HG03457 (cell line): ENCODE measurements around the gene TBC1D8.
A peak's percentile ranks its signal among the peaks of the same experiment; 100 is the strongest.

Experiments
- ATAC-seq: cut with Tn5 transposase; IDR thresholded peaks from one replicate; pipeline ENCODE4 v1.9.1; 2021; ENCODE audit warnings: moderate number of reproducible peaks; ENCODE audit not compliant: unreplicated experiment

TBC1D8 gene

DNA sequence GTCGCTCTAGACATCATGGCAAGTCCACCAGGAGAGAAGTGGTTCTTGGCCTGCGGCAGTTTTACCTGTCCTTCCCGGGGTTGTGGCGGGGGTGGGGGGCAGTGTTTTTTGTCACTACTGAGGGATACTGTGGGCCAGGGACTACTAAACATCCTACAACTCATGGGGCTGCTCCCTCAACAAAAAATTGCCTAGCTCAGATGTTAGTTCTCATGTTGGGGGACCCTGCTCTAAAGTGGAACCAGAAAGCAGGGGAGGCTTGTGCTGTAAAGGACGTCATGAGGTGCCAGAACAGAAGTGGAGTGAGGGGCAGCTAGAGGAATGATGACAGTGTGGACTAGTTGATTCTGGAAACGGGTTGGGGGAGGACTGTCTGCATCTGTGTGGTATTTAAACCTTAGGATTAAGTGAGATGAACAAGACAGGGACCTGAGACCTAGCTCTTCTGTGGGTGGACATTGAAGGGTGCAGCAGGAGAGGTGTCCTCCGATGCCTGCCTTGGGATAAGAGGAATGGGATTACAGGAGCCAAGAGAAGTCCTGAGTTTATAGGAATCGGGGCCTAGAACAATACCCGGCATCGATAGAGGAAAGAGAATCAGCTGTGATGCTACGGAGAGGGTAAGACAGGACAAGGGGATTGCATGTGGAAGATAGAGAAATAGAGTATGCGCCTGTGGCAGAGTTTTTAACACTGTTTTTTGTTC is 146.4 kb downstream of the TBC1D8 start:
- no peak for ATAC-seq

DNA sequence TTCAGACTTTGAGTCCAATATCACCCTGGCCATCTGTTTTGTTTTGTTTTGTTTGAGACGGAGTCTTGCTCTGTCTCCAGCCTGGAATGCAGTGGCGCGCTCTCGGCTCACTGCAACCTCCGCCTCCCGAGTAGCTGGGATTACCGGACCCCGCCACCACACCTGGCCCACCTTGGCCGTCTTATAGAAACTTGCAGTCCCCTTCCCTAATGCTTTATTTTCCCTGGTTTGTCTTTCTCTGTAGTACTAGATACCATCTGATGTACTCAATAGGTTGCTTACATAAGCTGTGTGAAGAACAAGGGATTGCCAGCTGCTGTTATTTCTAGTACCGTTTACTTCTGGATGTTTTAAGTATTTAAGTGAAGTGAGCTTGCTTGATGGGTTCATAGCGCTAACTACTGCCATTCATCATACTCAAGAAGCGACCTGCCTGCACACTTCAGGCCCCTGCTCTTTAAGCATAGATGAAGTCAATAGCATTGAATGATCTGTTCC is 147.9 kb downstream of the TBC1D8 start:
- no peak for ATAC-seq

DNA sequence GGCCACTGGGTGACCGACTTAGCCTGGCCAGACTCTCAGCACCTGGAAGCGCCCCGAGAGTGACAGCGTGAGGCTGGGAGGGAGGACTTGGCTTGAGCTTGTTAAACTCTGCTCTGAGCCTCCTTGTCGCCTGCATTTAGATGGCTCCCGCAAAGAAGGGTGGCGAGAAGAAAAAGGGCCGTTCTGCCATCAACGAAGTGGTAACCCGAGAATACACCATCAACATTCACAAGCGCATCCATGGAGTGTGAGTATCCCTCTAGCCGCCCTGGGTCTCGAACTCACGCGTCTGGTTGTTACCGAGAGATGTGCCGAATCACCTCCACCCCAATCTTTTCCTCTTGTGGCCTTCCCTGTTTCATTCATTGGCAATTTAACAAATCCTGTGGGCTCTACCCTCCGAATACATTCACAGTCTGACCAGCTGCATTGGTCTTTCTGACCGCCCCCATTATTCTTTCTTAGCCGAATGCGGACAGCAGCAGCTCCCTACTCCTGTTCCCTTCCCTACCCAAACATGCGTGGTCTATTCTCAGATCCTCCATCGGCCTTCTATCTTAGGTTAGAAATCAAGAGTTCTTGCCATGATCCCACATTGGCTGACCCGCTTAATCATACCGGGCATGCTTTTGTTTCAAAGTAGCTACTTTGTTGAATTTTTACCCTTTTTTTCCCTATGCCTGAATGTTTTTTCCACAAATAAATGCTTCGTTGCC is 148.5 kb downstream of the TBC1D8 start:
- ATAC-seq, result peak; percentile 6

DNA sequence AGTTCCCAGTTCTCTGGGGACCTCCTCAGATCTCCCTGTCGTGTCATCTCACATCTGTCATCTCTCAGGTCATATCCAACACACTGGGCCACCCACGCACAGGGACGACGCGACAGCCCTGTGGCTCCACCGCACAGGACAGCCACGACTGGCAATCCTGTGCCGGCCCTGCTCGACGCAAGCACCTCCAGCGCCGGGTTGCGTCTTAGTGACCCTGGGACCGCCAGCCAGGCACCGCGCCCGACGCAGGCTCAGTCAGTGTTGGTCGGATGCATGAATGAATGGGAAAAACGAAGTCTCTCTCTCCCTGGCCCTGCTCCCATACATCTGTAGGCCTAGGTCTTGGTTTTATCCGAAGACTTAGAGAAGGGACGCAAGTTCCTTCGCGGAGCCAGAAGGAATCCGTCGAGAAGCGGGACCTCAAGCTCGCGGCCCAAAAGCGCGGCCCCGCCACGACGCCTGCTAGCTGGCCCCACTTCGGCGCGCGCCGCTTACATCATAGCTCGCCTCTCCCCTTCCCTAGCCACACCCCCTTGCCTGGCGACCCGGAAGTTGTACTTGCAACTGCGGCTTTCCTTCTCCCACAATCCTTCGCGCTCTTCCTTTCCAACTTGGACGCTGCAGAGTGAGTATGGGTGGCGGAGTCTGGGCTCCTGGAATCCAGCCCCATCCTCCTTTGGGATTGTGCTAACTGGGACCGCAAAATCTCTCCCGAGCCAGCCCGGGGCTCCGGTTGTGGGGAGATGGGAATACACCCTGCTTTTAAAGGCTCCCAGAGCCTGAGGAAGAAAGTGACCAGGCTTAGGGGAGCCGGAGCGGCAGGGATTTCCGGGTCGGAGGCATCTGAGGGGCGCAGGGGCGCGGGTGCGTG is 149.3 kb downstream of the TBC1D8 start, which contains the start of gene RPL31:
Gene RPL31 (plus strand): TSS at position 599 of the 871 bp plus-strand sequence. CDS start 413 bp downstream, outside the sequence.
- peak; percentile 96 for ATAC-seq

DNA sequence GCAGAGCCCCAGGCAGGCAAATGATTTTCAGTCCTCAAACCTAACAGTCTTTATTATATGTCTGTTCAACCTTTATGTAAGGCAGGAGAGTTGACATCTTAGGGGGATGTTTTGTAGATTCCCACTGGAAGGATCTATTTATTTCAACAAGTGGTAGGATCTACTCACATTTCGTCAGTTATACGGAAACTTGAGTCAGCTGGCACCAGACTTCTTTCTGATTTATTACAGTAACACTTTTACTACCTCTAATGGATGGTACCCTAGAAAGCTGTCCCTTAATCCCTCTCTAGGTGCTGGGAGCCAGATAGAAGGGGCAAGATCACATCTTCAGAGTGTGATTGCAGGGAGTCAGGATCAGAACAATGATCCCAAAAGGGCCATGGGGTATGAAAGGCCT is 151.2 kb downstream of the TBC1D8 start:
- ATAC-seq, result no peak

DNA sequence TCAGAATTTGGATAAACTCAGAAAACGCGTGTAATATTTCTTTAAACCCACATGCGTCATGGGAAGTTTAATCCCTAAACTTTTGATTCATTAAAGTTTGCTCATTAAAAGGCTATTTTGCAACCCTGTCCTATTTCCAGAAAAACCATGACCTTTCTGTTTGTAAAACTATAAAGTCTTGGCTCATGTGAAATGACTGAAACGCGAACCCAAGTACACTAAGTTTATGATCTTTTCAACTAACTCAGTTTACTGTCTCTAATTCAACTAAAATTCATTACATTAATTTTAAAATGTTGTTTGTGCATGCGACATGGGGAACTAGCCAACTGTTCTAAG is 153.0 kb downstream of the TBC1D8 start:
- no peak for ATAC-seq

DNA sequence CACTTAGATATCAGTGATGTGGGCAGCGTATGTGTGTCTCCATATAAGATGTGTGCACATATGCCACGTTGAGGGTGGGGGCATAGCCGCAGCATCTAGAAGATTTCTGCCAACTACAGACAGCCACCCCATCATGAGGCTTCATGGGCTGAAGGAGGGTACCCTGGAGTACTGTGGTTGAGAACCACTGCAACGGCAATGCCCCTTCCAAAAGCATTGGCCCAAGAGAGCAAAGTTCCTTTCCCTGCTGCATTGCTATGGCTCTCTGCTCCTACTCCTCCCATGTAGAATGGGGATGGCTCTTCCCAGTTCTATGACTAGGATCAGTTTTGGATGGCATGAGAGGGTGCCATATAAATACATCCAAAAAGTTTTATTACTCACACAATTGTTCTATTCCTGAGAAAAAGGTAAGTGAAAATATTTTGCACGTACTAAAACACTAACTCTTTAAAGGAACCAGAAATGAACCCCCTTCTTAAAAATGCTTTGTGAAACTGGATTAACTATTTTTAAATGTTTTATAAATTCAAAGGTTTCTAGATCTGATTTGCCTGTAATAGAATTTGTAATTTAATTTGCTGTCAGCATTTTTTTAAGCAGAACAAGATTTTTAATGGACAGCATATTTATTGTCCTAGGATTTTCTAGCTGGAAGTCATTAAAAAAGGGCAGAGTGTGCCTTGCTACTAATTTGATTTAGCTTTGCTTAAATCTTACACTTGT is 153.5 kb downstream of the TBC1D8 start:
- ATAC-seq, result no peak

DNA sequence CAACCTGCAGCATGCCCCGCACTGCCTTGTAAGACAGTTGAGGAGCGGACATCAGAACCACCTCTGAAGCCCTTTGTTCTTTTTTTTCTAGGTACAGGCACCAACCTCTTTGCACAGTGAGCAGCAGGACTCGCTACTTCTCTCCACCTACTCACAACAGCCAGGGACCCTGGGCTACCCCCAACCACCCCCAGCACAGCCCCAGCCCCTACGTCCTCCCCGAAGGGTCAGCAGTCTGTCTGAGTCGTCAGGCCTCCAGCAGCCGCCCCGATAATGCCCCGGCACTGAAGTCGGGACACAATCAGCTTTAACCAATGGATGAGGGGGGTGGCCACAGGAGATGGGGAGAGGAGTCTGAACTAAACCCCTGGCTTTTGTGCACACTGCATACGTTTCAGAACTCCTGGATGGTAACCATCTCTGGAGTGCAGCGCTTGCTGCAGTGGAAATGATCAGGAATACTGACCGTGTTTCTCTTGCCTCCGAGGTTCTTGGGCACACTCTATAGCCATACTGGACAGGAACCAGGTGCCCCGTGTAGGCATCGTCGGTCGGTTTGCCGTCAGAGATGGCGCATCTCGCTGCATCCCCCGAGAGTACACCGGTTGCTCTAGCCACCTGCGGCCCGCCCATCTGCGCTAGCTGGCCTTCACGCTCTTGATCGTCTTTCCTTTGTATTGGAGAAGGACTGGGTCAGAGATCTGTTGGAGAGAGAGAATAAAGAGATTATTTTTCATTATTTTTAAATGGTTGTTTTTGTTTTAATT is 155.7 kb downstream of the TBC1D8 start:
- no peak for ATAC-seq

DNA sequence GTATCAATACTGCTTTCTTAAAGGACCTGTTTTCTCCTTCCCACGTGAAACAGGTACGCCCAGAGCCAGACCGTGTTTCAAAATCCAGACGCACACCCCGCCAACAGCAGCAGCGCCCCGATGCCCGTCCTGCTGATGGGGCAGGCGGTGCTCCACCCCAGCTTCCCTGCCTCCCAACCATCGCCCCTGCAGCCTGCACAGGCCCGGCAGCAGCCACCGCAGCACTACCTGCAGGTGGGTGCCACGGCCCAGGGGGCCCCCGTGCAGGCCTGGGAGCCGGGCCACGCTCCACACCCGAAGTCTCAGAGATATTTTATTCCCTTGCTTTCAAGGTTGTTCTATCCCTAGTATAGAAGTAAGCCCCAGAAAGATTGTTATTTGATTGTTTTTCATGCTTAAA is 157.9 kb downstream of the TBC1D8 start:
- no peak for ATAC-seq

DNA sequence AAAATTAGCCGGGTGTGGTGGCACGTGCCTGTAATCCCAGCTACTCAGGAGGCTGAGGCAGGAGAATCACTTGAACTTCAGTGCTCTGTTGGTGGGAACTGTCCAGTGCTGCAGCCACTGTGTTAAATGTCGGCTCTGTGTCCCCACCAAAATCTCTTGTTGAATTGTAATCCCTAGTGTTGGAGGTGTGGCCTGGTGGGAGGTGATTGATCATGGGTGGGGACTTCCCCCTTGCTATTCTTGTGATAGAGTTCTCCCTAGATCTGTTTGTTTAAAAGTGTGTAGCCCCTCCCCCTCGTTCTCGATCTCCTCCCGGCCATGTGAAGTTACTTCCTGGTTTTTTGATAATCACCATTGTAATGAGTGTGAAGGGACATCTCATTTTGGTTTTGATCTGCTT is 158.9 kb downstream of the TBC1D8 start:
- ATAC-seq, result no peak

DNA sequence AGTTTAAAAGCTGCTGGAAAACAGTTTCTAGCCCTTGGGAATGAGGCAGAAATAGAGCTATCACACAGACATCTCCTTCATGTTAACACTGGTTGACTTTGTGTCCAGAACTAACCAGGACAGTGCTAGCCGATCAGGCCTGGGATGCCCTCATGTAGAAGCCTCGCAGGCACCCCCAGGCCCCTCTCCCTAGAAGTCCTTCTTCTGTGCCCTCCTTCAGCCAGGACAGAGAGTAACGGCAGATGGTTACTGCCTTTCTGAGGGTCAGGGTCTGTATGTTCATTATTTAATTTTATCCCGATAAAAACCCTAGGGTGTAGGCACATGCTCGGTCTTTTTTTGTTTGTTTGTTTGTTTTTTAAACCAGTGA is 159.8 kb downstream of the TBC1D8 start:
- no peak for ATAC-seq

DNA sequence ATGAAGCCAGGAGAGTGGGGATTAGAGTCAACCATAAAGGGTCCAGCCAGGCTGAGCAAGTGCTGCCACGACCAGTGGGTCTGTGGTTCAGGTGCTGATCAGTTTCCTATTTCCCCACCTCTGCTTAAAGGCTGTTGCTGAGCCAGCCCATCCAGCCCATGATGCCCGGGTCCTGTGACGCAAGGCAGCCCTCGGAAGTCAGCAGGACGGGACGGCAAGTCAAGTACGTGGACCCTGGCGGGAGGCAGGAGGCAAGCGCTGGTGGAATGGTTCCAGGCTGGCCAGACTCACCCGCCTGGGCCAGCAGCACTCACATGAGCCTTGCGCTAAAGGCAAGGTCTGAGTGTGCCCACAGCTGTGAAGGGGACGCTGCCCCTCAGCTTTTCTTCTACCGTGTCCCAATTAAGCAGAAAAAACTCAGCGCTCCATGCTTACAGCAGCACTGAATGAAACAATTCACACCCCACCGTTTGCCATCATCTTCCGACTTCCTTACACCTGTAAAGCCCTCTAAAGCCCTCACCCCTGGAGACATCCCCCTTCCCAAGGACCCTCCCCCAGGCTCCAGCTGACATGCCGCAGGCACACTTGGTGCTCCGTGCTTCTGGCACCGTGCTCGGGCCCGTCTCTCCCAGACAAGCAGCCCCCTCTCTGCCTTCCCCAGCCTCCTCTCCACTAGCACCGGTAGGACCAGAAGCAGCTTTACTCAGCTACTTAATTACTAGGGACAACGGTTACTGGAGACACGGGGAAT is 160.4 kb downstream of the TBC1D8 start:
- no peak for ATAC-seq

DNA sequence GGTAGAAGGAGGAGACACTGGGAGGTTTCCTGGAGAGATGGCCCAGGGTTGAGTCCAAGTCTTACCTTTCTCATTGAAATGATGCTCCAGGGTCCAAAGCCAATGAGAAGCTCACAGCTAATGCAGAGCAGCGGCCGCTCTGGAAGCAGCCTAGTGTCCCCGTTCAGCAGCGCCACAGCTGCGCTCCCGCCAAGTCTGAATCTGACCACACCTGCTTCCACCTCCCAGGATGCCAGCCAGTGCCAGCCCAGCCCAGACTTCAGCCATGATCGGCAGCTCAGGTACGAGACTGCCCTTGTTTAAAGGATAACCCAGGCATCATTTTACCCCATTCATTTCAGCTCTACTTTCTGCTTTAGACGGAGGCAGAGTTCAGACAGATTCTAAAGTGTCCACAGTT is 161.0 kb downstream of the TBC1D8 start:
- ATAC-seq, result no peak

DNA sequence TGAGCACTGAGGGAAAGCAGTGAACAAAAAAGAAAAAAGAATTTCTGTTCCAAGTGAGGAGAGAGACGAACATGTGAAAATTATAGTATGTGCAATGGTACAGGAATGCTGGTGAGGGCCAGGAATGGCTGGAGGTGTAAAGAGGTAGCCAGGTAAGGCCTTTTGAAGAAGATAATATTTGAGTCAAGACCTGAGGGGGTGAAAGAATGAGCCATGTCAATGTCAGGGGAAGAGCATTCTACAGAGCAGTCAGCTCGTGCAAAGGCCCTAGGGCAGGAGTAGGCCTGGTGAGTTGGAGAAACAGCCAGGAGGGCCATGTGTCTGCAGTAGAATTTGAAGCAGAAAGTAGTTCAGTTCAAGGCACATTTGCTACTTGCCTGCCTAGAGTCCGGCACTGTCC is 161.5 kb downstream of the TBC1D8 start:
- no peak for ATAC-seq

DNA sequence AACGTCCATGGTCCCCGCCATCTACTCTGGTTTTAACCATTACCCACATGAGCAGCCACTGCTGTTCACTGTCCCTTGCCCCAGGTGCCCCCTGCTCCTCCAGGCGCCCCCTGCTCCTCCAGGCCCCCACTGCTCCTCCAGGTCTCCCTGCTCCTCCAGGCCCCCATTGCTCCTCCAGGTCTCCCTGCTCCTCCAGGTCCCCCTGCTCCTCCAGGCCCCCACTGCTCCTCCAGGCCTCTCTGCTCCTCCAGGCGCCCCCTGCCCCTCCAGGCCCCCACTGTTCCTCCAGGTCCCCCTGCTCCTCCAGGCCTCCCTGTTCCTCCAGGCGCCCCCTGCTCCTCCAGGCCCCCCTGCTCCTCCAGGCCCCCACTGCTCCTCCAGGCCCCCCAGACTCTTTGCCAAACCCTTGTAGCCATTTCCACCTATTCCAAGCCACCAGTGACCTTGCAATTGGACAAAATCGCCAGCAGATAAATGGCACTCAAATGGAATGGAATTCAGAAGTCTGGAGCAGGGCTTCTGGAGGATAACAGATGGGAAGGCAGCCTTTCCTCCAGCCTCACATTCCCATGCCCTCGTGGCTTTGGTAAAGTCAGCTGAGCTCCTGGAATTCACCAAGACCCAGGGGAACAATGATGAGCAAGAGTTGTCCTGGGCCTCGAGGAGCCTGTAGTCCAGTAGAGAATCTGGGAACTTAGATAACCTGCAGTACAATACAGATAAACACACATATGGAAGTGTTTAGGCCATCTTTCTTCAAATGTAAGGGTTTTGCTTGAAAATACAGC is 162.4 kb downstream of the TBC1D8 start:
- ATAC-seq, result no peak

DNA sequence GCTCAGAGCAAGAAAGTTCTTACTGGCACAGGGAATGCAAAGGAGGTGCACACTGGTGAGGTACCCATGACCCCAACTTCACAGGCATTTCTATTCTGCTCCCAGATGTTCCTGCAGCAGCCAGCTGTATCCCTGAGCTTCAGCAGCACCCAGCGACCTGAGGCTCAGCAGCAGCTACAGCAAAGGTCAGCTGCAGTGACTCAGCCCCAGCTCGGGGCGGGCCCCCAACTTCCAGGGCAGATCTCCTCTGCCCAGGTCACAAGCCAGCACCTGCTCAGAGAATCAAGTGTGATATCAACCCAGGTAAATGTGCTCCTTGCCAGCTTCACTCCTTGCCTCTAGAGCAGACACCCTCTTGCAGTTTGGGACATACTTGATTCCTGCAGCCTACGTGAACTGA is 163.2 kb downstream of the TBC1D8 start:
- ATAC-seq, result no peak

DNA sequence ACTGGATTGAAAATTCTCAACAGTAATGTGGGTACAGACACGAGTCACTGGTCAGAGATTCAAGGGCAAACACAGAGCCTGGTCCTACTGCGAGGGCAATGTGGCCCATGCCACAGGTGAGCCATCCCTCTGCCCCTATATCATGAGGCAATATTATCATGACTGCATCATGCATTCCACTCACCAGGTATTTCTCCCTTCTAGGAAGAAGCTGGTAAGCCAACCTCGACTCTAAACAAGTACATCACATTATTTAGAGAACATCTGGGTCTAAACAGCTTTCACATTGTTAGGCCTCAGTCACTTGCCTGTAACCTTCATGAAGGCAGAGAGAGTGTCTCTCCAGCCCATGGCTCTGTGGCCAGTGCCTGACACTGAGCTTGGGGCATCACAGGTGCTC is 163.6 kb downstream of the TBC1D8 start:
- no peak for ATAC-seq

DNA sequence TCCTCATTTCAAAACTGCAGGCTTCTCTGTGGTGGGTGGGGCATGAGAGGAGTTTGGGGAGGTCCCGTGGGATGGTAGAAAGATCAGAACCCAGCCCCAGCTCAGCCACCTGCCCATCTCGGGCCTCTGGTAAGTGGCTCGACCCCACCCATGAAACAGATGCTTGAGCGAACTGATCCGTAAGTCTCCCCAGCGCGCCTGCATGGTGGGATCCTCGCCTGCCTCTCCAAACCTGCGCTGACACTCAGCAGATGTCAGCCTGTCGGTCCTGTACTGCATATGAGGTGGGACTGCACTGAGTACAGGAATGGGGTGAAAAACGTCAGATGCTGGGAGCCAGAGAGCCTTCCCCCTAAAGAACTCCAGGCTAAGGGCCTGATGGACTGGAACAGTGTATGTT is 165.0 kb downstream of the TBC1D8 start:
- ATAC-seq, result no peak

DNA sequence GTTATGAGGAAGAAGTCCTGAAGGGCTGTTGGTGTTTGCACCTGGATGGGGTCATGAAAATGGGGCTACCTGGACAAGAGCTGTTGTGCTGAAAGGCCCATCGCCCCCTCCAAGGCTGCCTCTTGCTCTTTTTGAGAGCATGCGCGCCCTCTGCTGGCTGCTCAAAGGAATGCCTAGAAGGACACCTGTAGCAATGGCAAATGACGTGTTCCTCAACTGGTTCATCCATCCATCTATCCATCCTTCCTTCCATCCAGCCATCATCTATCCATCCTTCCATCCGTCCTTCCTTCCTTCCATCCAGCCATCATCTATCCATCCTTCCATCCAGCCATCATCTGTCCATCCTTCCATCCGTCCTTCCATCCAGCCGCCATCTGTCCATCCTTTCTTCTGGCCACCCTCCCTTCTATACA is 166.3 kb downstream of the TBC1D8 start:
- ATAC-seq, result no peak
